Spleen (tissue), 7 donors: ENCODE data around the gene MACROD2.

ENCODE experiments used
- POLR2A ChIP-seq, 3 donors: fragments of 450-650 bp; IDR thresholded peaks; one replicate each; pipeline ENCODE4 v1.5.1; 2017; ENCODE audit warnings: antibody characterized with exemption in 3 of 3, mild to moderate bottlenecking in 1 of 3
- POLR2AphosphoS5 ChIP-seq, 3 donors: sonication (generic); formaldehyde crosslinking; IDR thresholded peaks; one replicate each; pipeline ENCODE4 v1.5.1; 2017; ENCODE audit warnings: antibody characterized with exemption in 3 of 3
- TF ChIP-seq, protein P1 (sequence below), 11 experiments: fragments of 200-600 bp in 7 of 11; fragments of 450-650 bp in 4 of 11; sonication (generic) in 4 of 11; IDR thresholded peaks in 8 of 11; conservative IDR thresholded peaks in 3 of 11; 1 replicate in 7 of 11; 2 replicates in 4 of 11; pipeline versions ENCODE4 v1.4.0 to v1.8.0; 2016 to 2021; ENCODE audit warnings: antibody characterized with exemption in 11 of 11, inconsistent platforms in 4 of 11, mild to moderate bottlenecking in 1 of 11
- donor health status: DM: no; HTN: no; CAD: no; lungs with moderate emphysema.
- donor health status: DM: no; HTN: no; CAD: no.
- donor health status: DM: no; HTN: no; CAD: no.

DNA sequence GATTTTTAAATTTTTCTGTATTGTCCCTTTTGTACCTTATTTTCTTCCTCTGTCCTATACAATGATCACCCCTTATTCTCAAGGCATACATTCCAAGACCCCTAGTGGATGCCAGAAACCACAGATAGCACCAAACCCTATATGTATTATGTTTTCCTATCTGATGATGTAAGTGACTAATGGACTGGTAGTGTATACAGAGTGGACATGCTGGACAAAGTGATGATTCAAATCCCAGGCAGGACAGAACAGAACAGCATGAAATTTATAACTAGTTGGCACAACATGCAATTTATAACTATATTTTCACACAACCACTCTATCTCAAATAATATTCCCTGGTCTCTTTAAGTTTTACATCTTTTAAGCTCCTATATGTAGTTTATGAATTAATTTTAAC is 547.7 kb downstream of the MACROD2 start:
- TF ChIP-seq, protein P1, sequence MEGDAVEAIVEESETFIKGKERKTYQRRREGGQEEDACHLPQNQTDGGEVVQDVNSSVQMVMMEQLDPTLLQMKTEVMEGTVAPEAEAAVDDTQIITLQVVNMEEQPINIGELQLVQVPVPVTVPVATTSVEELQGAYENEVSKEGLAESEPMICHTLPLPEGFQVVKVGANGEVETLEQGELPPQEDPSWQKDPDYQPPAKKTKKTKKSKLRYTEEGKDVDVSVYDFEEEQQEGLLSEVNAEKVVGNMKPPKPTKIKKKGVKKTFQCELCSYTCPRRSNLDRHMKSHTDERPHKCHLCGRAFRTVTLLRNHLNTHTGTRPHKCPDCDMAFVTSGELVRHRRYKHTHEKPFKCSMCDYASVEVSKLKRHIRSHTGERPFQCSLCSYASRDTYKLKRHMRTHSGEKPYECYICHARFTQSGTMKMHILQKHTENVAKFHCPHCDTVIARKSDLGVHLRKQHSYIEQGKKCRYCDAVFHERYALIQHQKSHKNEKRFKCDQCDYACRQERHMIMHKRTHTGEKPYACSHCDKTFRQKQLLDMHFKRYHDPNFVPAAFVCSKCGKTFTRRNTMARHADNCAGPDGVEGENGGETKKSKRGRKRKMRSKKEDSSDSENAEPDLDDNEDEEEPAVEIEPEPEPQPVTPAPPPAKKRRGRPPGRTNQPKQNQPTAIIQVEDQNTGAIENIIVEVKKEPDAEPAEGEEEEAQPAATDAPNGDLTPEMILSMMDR (IDR thresholded peaks at IDR 0.05 in 8 of 11, conservative IDR thresholded peaks at IDR 0.05 in 3 of 11) = no peak
- TF ChIP-seq POLR2AphosphoS5 (IDR thresholded peaks at IDR 0.05) (no peak), POLR2A (IDR thresholded peaks at IDR 0.05) (no peak)
